GM21723 (cell line): ENCODE data around the gene PRR23E.

Experiments
- ATAC-seq: cut with Tn5 transposase; IDR thresholded peaks from one replicate; pipeline ENCODE4 v1.9.1; 2021; ENCODE audit warnings: mild to moderate bottlenecking, moderate library complexity; ENCODE audit not compliant: unreplicated experiment

The PRR23E gene

GRCh38 chr3:127162947-127163645 lies 29.8 kb upstream of the PRR23E start:
- no peak for ATAC-seq

GRCh38 chr3:127164615-127165014 lies 28.3 kb upstream of the PRR23E start:
- no peak for ATAC-seq

- ATAC-seq, result no peak
Measured at GRCh38 chr3:127165036-127165435, 27.9 kb upstream of the PRR23E start.

GRCh38 chr3:127165694-127166485 lies 27.0 kb upstream of the PRR23E start:
- no peak for ATAC-seq

- no peak for ATAC-seq
Measured at GRCh38 chr3:127166501-127167065, 26.3 kb upstream of the PRR23E start.

- no peak for ATAC-seq
Measured at GRCh38 chr3:127167315-127168043, 25.5 kb upstream of the PRR23E start.

GRCh38 chr3:127168271-127168670 lies 24.7 kb upstream of the PRR23E start:
- no peak for ATAC-seq

- no peak for ATAC-seq
Measured at GRCh38 chr3:127170814-127171213, 22.1 kb upstream of the PRR23E start.

GRCh38 chr3:127171320-127171719 lies 21.6 kb upstream of the PRR23E start:
- ATAC-seq, result no peak

GRCh38 chr3:127171721-127172120 lies 21.2 kb upstream of the PRR23E start:
- ATAC-seq, result no peak

- no peak for ATAC-seq
Measured at GRCh38 chr3:127172211-127172610, 20.7 kb upstream of the PRR23E start.

GRCh38 chr3:127172781-127173515 lies 20.0 kb upstream of the PRR23E start:
- ATAC-seq, result no peak

- ATAC-seq, result no peak
Measured at GRCh38 chr3:127173516-127174166, 19.3 kb upstream of the PRR23E start.

- no peak for ATAC-seq
Measured at GRCh38 chr3:127174284-127174683, 18.6 kb upstream of the PRR23E start.

- no peak for ATAC-seq
Measured at GRCh38 chr3:127174715-127175140, 18.2 kb upstream of the PRR23E start.

GRCh38 chr3:127175272-127175671 lies 17.7 kb upstream of the PRR23E start:
- no peak for ATAC-seq

GRCh38 chr3:127177226-127177625 lies 15.7 kb upstream of the PRR23E start:
- no peak for ATAC-seq

GRCh38 chr3:127180859-127181258 lies 12.1 kb upstream of the PRR23E start:
- ATAC-seq, result no peak

GRCh38 chr3:127182431-127182830 lies 10.5 kb upstream of the PRR23E start:
- no peak for ATAC-seq
